HG03521 (cell line): Measurements from ENCODE around the gene KRTAP5-11.
"Not testable (repeated sequence)": the region's sequence is repeated elsewhere in the genome, so short reads cannot be mapped to it uniquely, and the experiment has no call there.

Experiments used
- ATAC-seq: cut with Tn5 transposase; IDR thresholded peaks from one replicate; pipeline ENCODE4 v1.9.1; 2021; ENCODE audit warnings: mild to moderate bottlenecking, moderate library complexity; ENCODE audit not compliant: unreplicated experiment

The KRTAP5-11 gene

GRCh38 chr11:71534711-71535608 lies 47.7 kb downstream of the KRTAP5-11 start:
- ATAC-seq: not testable (repeated sequence)

- ATAC-seq: no peak
Measured at GRCh38 chr11:71532036-71532610, 50.6 kb downstream of the KRTAP5-11 start.
